Stimulated activated CD4-positive, alpha-beta T cell treated with anti-CD3 and anti-CD28 coated beads, Interleukin-1b, Interleukin-23, amount 100 ng/mL, for 48 hours (primary cell): ENCODE data around the gene CIBAR2.

Experiments
- DNase-seq: peaks from one replicate; pipeline ENCODE4 v3.0.0-alpha.2; 2020

CIBAR2 gene

GRCh38 chr16:85112364-85112763 is at the start of gene CIBAR2:
Gene CIBAR2, minus strand, starts transcription at chr16:85112472. Its CDS starts 120 bp downstream, at chr16:85112352.
- DNase-seq, result no peak

- DNase-seq, result no peak
Measured at GRCh38 chr16:85159179-85159980, 47.1 kb upstream of the CIBAR2 start.

GRCh38 chr16:85158743-85159178 is 46.5 kb upstream of the CIBAR2 start:
- no peak for DNase-seq

- DNase-seq, result no peak
Measured at GRCh38 chr16:85157813-85158742, 45.8 kb upstream of the CIBAR2 start.

- no peak for DNase-seq
Measured at GRCh38 chr16:85157372-85157771, 45.1 kb upstream of the CIBAR2 start.

- no peak for DNase-seq
Measured at GRCh38 chr16:85156869-85157268, 44.6 kb upstream of the CIBAR2 start.

GRCh38 chr16:85156440-85156839 is 44.2 kb upstream of the CIBAR2 start:
- DNase-seq, result no peak

GRCh38 chr16:85153656-85154091 is 41.4 kb upstream of the CIBAR2 start:
- DNase-seq, result no peak

GRCh38 chr16:85153046-85153445 is 40.8 kb upstream of the CIBAR2 start:
- no peak for DNase-seq

- DNase-seq, result no peak
Measured at GRCh38 chr16:85152414-85153030, 40.2 kb upstream of the CIBAR2 start.

- DNase-seq, result no peak
Measured at GRCh38 chr16:85151603-85152413, 39.5 kb upstream of the CIBAR2 start.

- DNase-seq, result no peak
Measured at GRCh38 chr16:85151079-85151602, 38.9 kb upstream of the CIBAR2 start.

GRCh38 chr16:85150331-85150940 is 38.2 kb upstream of the CIBAR2 start:
- no peak for DNase-seq

GRCh38 chr16:85149776-85150175 is 37.5 kb upstream of the CIBAR2 start:
- no peak for DNase-seq

- no peak for DNase-seq
Measured at GRCh38 chr16:85148931-85149330, 36.7 kb upstream of the CIBAR2 start.

- no peak for DNase-seq
Measured at GRCh38 chr16:85146922-85147651, 34.8 kb upstream of the CIBAR2 start.

GRCh38 chr16:85146532-85146797 is 34.2 kb upstream of the CIBAR2 start:
- no peak for DNase-seq

- DNase-seq, result no peak
Measured at GRCh38 chr16:85145734-85146531, 33.7 kb upstream of the CIBAR2 start.

- no peak for DNase-seq
Measured at GRCh38 chr16:85145188-85145587, 32.9 kb upstream of the CIBAR2 start.
